Activated naive CD4-positive, alpha-beta T cell treated with anti-CD3 and anti-CD28 coated beads, Interleukin-2, amount 50 U/mL, for 72 hours (primary cell): ENCODE measurements around the gene ALG10. TPM values are rescaled to one million over a fixed set of nuclear protein-coding genes. Genes with fewer than 3 reads are reported as not detected.

Source experiments
- ATAC-seq, 2 donors: fragments of 150-1000 bp; cut with Tn5 transposase; 2 replicates each; pipeline ENCODE4 v1.10.0; 2021; ENCODE audit warnings: mild to moderate bottlenecking in 2 of 2, moderate library complexity in 2 of 2
- DNase-seq, 2 donors: peaks; one replicate each; pipeline ENCODE4 v3.0.0; 2021 to 2022; ENCODE audit warnings: low spot score in 2 of 2
- H3K27ac Mint-ChIP-seq, 2 donors: one replicate each; pipeline ENCODE4 v1.8.0; 2022; ENCODE audit warnings: mild to moderate bottlenecking in 2 of 2, mixed read lengths in 2 of 2
- H3K36me3 Mint-ChIP-seq, 2 donors: one replicate each; pipeline ENCODE4 v1.8.0; 2022; ENCODE audit warnings: mixed read lengths in 2 of 2
- H3K9me3 Mint-ChIP-seq, 2 donors: one replicate each; pipeline ENCODE4 v1.8.0; 2022; ENCODE audit warnings: mixed read lengths in 2 of 2
- total RNA-seq, 2 donors: library from RNA; stranded (reverse); gene quantifications; one replicate each; pipeline ENCODE4 v1.2.3, GENCODE V29; 2022

ALG10 gene
- total RNA-seq, 2 donors from 2014 or later: 21.8 to 25.7 TPM

GRCh38 chr12:34048714-34049113, 26.4 kb downstream of the ALG10 start:
- DNase-seq (no peak), ATAC-seq (no peak)
- no peak overlapping the region for H3K27ac Mint-ChIP-seq
- peaks cover 0 to 37% of the 10 kb centered on the region in 2 donors for H3K36me3 Mint-ChIP-seq
- peaks cover 19 to 33% of the 10 kb centered on the region in 2 donors for H3K9me3 Mint-ChIP-seq

- H3K27ac Mint-ChIP-seq: no peak overlapping the region
- ATAC-seq (no peak), DNase-seq (no peak)
- peaks cover 0 to 37% of the 10 kb centered on the region in 2 donors for H3K36me3 Mint-ChIP-seq
- H3K9me3 Mint-ChIP-seq: peaks cover 19 to 33% of the 10 kb centered on the region in 2 donors
These were observed 29.2 kb downstream of the ALG10 start for GRCh38 chr12:34051486-34051885.

DNA sequence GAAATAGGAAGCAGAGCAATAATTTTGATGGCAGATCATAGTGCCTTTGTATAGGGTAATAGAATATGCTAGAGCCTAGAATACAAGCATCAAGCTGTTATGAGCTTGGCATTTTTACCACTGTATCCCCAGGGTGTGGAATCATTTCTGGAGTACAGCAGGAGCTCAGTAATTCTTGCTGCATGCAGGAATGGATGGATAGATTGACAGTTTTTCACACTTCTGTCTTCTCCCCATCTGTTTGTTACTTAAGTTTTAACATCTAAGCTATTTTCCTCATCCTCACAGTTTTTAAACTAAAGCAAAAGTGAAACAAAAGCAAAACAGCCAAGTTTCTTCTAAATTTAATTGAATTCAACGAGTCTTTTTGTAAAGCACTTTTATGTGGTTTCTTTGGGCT, 32.6 kb downstream of the ALG10 start:
- peaks cover 9 to 15% of the 10 kb centered on the region in 2 donors for H3K9me3 Mint-ChIP-seq
- DNase-seq: no peak
- ATAC-seq: no peak
- no peak overlapping the region for H3K27ac Mint-ChIP-seq
- peaks cover 0 to 14% of the 10 kb centered on the region in 2 donors for H3K36me3 Mint-ChIP-seq
